KMS-11 (cell line): ENCODE results near the gene RABEPK.

ENCODE experiments used
- H2AFZ ChIP-seq: fragments of 200-600 bp; sonication (generic); 2 replicates; pipeline ENCODE4 v1.6.1; 2016; ENCODE audit warnings: antibody characterized with exemption, mixed run types, low read depth
- H3K27ac ChIP-seq: fragments of 200-600 bp; sonication (generic); 2 replicates; pipeline ENCODE4 v1.6.1; 2016; ENCODE audit warnings: mild to moderate bottlenecking, mixed run types
- H3K27me3 ChIP-seq: fragments of 200-600 bp; sonication (generic); 2 replicates; pipeline ENCODE4 v1.6.1; 2017; ENCODE audit warnings: mild to moderate bottlenecking, low read depth, mixed run types, moderate library complexity; ENCODE audit not compliant: insufficient read depth
- H3K36me3 ChIP-seq: fragments of 200-600 bp; sonication (generic); 2 replicates; pipeline ENCODE4 v1.6.1; 2017; ENCODE audit warnings: mild to moderate bottlenecking, mixed run types; ENCODE audit not compliant: insufficient read depth
- H3K4me1 ChIP-seq: fragments of 200-600 bp; sonication (generic); 2 replicates; pipeline ENCODE4 v1.6.1; 2016; ENCODE audit warnings: mild to moderate bottlenecking, low read depth, mixed run types; ENCODE audit not compliant: poor library complexity, severe bottlenecking
- H3K4me2 ChIP-seq: fragments of 200-600 bp; sonication (generic); 2 replicates; pipeline ENCODE4 v1.7.0; 2016; ENCODE audit warnings: mild to moderate bottlenecking, mixed run types
- H3K4me3 ChIP-seq: fragments of 200-600 bp; sonication (generic); IDR thresholded peaks from 2 replicates; pipeline ENCODE4 v1.6.1; 2017; ENCODE audit warnings: low read depth, low read length, mixed read lengths; ENCODE audit not compliant: insufficient read depth
- H3K79me2 ChIP-seq: fragments of 200-600 bp; sonication (generic); 2 replicates; pipeline ENCODE4 v1.6.1; 2016; ENCODE audit warnings: low read depth, mixed run types; ENCODE audit not compliant: insufficient read depth
- H3K9ac ChIP-seq: fragments of 200-600 bp; sonication (generic); 2 replicates; pipeline ENCODE4 v1.6.1; 2016; ENCODE audit warnings: mild to moderate bottlenecking, mixed run types
- H4K20me1 ChIP-seq: fragments of 200-600 bp; sonication (generic); 2 replicates; pipeline ENCODE4 v1.6.1; 2016; ENCODE audit warnings: mild to moderate bottlenecking, mixed run types; ENCODE audit not compliant: insufficient read depth
- CTCF ChIP-seq: fragments of 200-600 bp; sonication (generic); conservative IDR thresholded peaks from 2 replicates; pipeline ENCODE4 v1.6.1; 2017; ENCODE audit warnings: low read depth, mild to moderate bottlenecking, antibody characterized with exemption, low read length, moderate library complexity, mixed read lengths

The RABEPK gene

GRCh38 chr9:125258160-125258785 lies 57.9 kb downstream of the RABEPK start:
- H3K36me3 ChIP-seq, result no peaks in the 10 kb centered on the region
- peaks cover 9% of the 10 kb centered on the region for H3K4me1 ChIP-seq
- H3K4me2 ChIP-seq, result no peak overlapping the region
- no peaks in the 10 kb centered on the region for H3K27me3 ChIP-seq
- H3K27ac ChIP-seq, result no peak overlapping the region
- no peak for TF ChIP-seq CTCF
- H3K9ac ChIP-seq, result no peak overlapping the region
- no peak overlapping the region for H2AFZ ChIP-seq
- no peaks in the 10 kb centered on the region for H4K20me1 ChIP-seq
- no peak overlapping the region for H3K4me3 ChIP-seq
- H3K79me2 ChIP-seq, result peaks cover 17% of the 10 kb centered on the region

- Histone ChIP-seq H3K27me3 (no peaks in the 10 kb centered on the region), H3K4me3 (no peak overlapping the region), H3K4me1 (peaks cover 11% of the 10 kb centered on the region), H4K20me1 (no peaks in the 10 kb centered on the region), H2AFZ (no peak overlapping the region), H3K4me2 (no peak overlapping the region), H3K9ac (no peak overlapping the region), H3K27ac (no peak overlapping the region), H3K36me3 (no peaks in the 10 kb centered on the region), H3K79me2 (peaks cover 24% of the 10 kb centered on the region)
- TF ChIP-seq CTCF, result no peak
Measured at GRCh38 chr9:125258832-125259534, 58.6 kb downstream of the RABEPK start.

GRCh38 chr9:125260561-125260960 lies 60.2 kb downstream of the RABEPK start:
- no peak overlapping the region for H3K4me2 ChIP-seq
- peaks cover 40% of the 10 kb centered on the region for H3K79me2 ChIP-seq
- H2AFZ ChIP-seq, result 0 out of 2 replicates have a peak overlapping the region, but pooled peaks have one; percentile 92
- H4K20me1 ChIP-seq, result no peaks in the 10 kb centered on the region
- no peak overlapping the region for H3K4me3 ChIP-seq
- peaks cover 11% of the 10 kb centered on the region for H3K4me1 ChIP-seq
- H3K9ac ChIP-seq, result no peak overlapping the region
- no peak overlapping the region for H3K27ac ChIP-seq
- no peaks in the 10 kb centered on the region for H3K36me3 ChIP-seq
- TF ChIP-seq CTCF, result no peak
- H3K27me3 ChIP-seq, result no peaks in the 10 kb centered on the region

GRCh38 chr9:125261501-125262293 lies 61.4 kb downstream of the RABEPK start, which contains the start of gene GAPVD1:
Gene GAPVD1, plus strand, starts transcription at chr9:125261826. Its CDS starts 37,096 bp downstream, at chr9:125298922.
- peak within 1 kb of the TSS; percentile 61 for H3K4me2 ChIP-seq
- peak; percentile 16; the same call in 1 of the 2 replicates for TF ChIP-seq CTCF
- peak within 1 kb of the TSS; percentile 29; the same call in 1 of the 2 replicates for H3K27ac ChIP-seq
- peaks cover 47% of the 10 kb centered on the region for H3K79me2 ChIP-seq
- H3K36me3 ChIP-seq, result no peaks in the 10 kb centered on the region
- H3K27me3 ChIP-seq, result no peaks in the 10 kb centered on the region
- peak within 1 kb of the TSS; percentile 92 for H2AFZ ChIP-seq
- H3K4me1 ChIP-seq, result peaks cover 11% of the 10 kb centered on the region
- peak within 1 kb of the TSS; percentile 81 for H3K9ac ChIP-seq
- H4K20me1 ChIP-seq, result no peaks in the 10 kb centered on the region
- no peak within 1 kb of the TSS for H3K4me3 ChIP-seq
